Mammary microvascular endothelial cell (primary cell): ENCODE data around the gene CCDC92B. TPM values are rescaled to one million over a fixed set of nuclear protein-coding genes. Genes with fewer than 3 reads are reported as not detected.

Experiments used
- total RNA-seq: library from RNA; depleted of rRNA; stranded (reverse); fragments of >200 nt; gene quantifications from 2 replicates; pipeline ENCODE4 v1.2.3, GENCODE V29; 2015

Gene CCDC92B
- 0.05 TPM in 1 of 2 replicates, not detected in the other for total RNA-seq

GRCh38 chr17:2749058-2749783 is at the start of gene CCDC92B:
TSS of gene CCDC92B (minus strand) at chr17:2749652. CDS start at chr17:2735145, 14,507 bp downstream.

GRCh38 chr17:2796164-2797125 is 47.0 kb upstream of the CCDC92B start, which contains the start of gene RAP1GAP2:
TSS of gene RAP1GAP2 (plus strand) at chr17:2796438. CDS start at chr17:2796528, 90 bp downstream.

GRCh38 chr17:2711608-2712299 is 37.7 kb downstream of the CCDC92B start, which contains the start of gene CLUH:
TSS of gene CLUH (minus strand) at chr17:2711764. CDS start at chr17:2711661, 103 bp downstream.

Other genes with a start within 250 kb of the CCDC92B start
- 25.3 and 29.8 TPM in 2 replicates for gene METTL16, start 237.8 kb downstream of the CCDC92B start, total RNA-seq
- 52.9 and 54.6 TPM in 2 replicates for gene PAFAH1B1, start 156.0 kb downstream of the CCDC92B start, total RNA-seq
- gene CLUH, start 37.9 kb downstream of the CCDC92B start, total RNA-seq = 63.2 and 81.1 TPM in 2 replicates
- 1.8 and 5.9 TPM in 2 replicates for gene RAP1GAP2, start 46.8 kb upstream of the CCDC92B start, total RNA-seq